ENCODE results near the gene OBI1. TPM values are rescaled to one million over a fixed set of nuclear protein-coding genes. Genes with fewer than 3 reads are reported as not detected.

OBI1 gene
- total and polyA plus RNA-seq, 3 experiments from 2014 or later = 12.6 to 20.9 (median 20.6) TPM

- no peaks in the 10 kb centered on the region for H3K36me3 ChIP-seq (ENCODE audit: insufficient read depth, low read length)
- H3K27ac ChIP-seq (ENCODE audit: low read depth, low read length) = no peak overlapping the region
- Mint-ChIP-seq H3K27me3 (peaks cover 78 to 83% of the 10 kb centered on the region in 2 donors), H3K27ac (peak overlapping the region in 2 of 8 donors; percentile 39 to 73), H3K4me1 (peaks cover 23 to 42% (median 37%) of the 10 kb centered on the region in 3 donors), H3K4me3 (peak overlapping the region; percentile 43 to 76 (median 64)), H3K36me3 (no peaks in the 10 kb centered on the region), H3K9me3 (peaks cover 8 to 33% (median 25%) of the 10 kb centered on the region in 5 donors)
- no peaks in the 10 kb centered on the region for H3K9me3 ChIP-seq (ENCODE audit: low read length)
- ChIA-PET POLR2A (no interaction called here), CTCF (no interaction called here)
- no peak for DNase-seq
- H3K27me3 ChIP-seq (ENCODE audit: insufficient read depth, low read length, poor library complexity, severe bottlenecking) = peaks cover 87% of the 10 kb centered on the region
- peaks cover 16% of the 10 kb centered on the region for H3K4me1 ChIP-seq (ENCODE audit: insufficient read depth, low read length)
- H3K4me3 ChIP-seq (ENCODE audit: low read length) = no peak overlapping the region
These were observed 58.6 kb downstream of the OBI1 start for GRCh38 chr13:78600280-78600883.

DNA sequence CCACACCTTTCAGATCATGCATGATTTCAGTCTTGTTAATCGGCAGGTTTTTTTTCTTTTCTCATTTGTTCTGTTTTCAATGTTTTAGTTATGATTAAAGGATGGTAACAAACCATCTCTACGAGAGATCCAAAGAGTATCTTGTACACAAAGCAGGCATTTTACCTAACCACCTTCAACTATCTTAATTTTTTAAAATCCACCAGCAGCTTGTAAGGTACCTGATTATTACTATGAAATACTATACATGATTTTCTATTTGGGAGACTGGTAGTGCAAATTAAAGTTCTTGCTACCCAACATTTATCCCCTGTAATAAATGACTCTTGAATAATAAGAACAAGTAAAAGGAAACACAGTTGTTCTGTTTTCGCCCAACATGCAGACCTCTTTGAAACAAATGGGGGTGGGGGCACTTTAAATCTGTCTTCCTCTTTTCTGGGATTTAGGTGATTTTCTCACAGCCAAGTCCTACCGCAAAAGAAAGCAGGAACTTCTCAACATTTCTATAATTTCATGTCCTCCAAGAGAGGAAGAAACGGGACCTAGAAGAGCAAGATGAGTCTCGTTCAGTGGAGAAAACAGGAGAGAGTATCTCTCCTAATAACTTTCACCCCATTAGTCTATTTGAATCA is 59.2 kb downstream of the OBI1 start:
- Histone ChIP-seq H3K4me1 (ENCODE audit: insufficient read depth, low read length) (peaks cover 16% of the 10 kb centered on the region), H3K4me3 (ENCODE audit: low read length) (no peak overlapping the region), H3K27me3 (ENCODE audit: insufficient read depth, low read length, poor library complexity, severe bottlenecking) (peaks cover 87% of the 10 kb centered on the region), H3K27ac (ENCODE audit: low read depth, low read length) (no peak overlapping the region), H3K9me3 (ENCODE audit: low read length) (no peaks in the 10 kb centered on the region), H3K36me3 (ENCODE audit: insufficient read depth, low read length) (no peaks in the 10 kb centered on the region)
- ChIA-PET CTCF (no interaction called here), POLR2A (no interaction called here)
- Mint-ChIP-seq H3K4me3 (peak overlapping the region in 3 of 7 donors; percentile 19 to 69 (median 66)), H3K27ac (peak overlapping the region in 2 of 8 donors; percentile 39 to 73), H3K4me1 (peaks cover 25 to 44% (median 41%) of the 10 kb centered on the region in 3 donors), H3K36me3 (no peaks in the 10 kb centered on the region), H3K9me3 (peaks cover 14 to 37% (median 30%) of the 10 kb centered on the region in 5 donors), H3K27me3 (peaks cover 78 to 83% of the 10 kb centered on the region in 2 donors)
- no peak for DNase-seq

DNA sequence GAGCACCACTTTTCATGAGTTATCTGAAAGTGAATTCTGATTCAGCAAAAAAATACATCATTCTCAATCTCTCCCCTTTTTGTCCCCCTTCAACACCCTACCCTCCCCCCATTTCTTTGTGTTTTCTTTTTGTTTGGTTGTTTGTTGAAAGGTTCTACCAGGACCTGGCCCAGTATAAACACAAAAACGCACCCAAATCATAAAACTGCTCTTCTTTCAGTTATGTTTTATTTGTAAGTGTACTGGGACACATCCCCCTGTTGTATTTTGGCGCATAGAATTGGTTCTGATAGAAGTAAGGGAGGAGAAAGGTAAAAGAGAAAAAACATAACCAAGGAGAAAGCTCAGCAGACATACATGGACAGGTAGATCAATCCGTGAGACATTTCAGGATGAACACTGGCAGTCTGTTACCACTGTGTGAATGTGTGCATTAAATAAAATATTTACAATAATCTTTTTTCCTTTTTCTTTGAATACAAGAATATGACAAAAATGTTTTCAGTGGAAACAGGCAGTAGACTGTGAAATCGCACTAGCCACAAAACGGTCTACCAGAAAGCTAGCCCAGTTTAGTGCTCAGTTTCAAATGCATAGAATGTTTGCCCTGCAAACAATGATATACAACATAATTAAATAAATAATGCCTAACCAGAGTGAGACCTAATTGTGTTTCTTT is 59.9 kb downstream of the OBI1 start:
- H3K9me3 Mint-ChIP-seq = peaks cover 21 to 44% (median 36%) of the 10 kb centered on the region in 5 donors
- H3K36me3 Mint-ChIP-seq = no peaks in the 10 kb centered on the region
- peaks cover 87% of the 10 kb centered on the region for H3K27me3 ChIP-seq (ENCODE audit: insufficient read depth, low read length, poor library complexity, severe bottlenecking)
- no peaks in the 10 kb centered on the region for H3K9me3 ChIP-seq (ENCODE audit: low read length)
- DNase-seq = no peak
- no peaks in the 10 kb centered on the region for H3K36me3 ChIP-seq (ENCODE audit: insufficient read depth, low read length)
- ChIA-PET POLR2A (no interaction called here), CTCF (no interaction called here)
- no peak overlapping the region for H3K27ac ChIP-seq (ENCODE audit: low read depth, low read length)
- H3K4me3 Mint-ChIP-seq = no peak overlapping the region
- H3K4me3 ChIP-seq (ENCODE audit: low read length) = no peak overlapping the region
- H3K27ac Mint-ChIP-seq = peak overlapping the region in 1 of 8 donors; percentile 73
- peaks cover 22 to 40% (median 37%) of the 10 kb centered on the region in 3 donors for H3K4me1 Mint-ChIP-seq
- peaks cover 16% of the 10 kb centered on the region for H3K4me1 ChIP-seq (ENCODE audit: insufficient read depth, low read length)
- peaks cover 78 to 85% of the 10 kb centered on the region in 2 donors for H3K27me3 Mint-ChIP-seq

DNA sequence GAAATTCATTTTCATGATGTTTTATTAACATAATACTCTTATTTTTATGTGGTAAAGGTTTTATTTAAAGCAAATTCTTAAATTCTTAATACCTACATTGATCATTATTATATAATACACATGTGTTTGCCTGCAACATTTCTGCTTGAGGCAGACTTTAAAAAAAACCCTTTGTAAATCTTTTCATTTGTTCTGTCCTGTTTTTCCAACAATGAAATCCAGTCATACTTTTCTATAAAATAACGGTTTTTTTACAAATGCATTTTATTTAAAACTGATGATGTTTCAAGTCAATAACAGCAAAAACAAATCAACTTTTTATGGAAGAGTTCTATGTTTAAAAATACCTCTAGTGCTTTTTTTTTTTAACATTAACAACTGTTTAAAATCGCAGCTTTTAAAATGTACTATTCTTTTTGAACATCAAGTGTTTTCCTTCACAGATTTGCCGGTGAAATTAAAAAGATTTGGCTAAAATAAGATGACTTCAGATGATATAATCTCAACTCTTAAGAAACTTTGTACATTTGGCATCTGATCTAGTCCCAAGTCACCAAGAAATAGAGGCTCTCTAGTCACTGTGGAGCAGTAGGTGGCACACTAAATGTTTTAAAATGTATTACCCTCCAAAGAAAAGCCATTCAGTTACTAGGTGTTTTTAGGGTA is 60.7 kb downstream of the OBI1 start:
- no peak overlapping the region for H3K4me3 Mint-ChIP-seq
- CTCF ChIA-PET = no interaction called here
- Histone ChIP-seq H3K27ac (ENCODE audit: low read depth, low read length) (no peak overlapping the region), H3K9me3 (ENCODE audit: low read length) (no peaks in the 10 kb centered on the region), H3K4me1 (ENCODE audit: insufficient read depth, low read length) (peaks cover 9% of the 10 kb centered on the region), H3K36me3 (ENCODE audit: insufficient read depth, low read length) (no peaks in the 10 kb centered on the region), H3K4me3 (ENCODE audit: low read length) (no peak overlapping the region), H3K27me3 (ENCODE audit: insufficient read depth, low read length, poor library complexity, severe bottlenecking) (peaks cover 88% of the 10 kb centered on the region)
- peaks cover 16 to 32% (median 30%) of the 10 kb centered on the region in 3 donors for H3K4me1 Mint-ChIP-seq
- peaks cover 25 to 50% (median 42%) of the 10 kb centered on the region in 5 donors for H3K9me3 Mint-ChIP-seq
- H3K36me3 Mint-ChIP-seq = no peaks in the 10 kb centered on the region
- POLR2A ChIA-PET = no interaction called here
- DNase-seq = no peak
- peaks cover 81 to 86% of the 10 kb centered on the region in 2 donors for H3K27me3 Mint-ChIP-seq
- no peak overlapping the region for H3K27ac Mint-ChIP-seq

DNA sequence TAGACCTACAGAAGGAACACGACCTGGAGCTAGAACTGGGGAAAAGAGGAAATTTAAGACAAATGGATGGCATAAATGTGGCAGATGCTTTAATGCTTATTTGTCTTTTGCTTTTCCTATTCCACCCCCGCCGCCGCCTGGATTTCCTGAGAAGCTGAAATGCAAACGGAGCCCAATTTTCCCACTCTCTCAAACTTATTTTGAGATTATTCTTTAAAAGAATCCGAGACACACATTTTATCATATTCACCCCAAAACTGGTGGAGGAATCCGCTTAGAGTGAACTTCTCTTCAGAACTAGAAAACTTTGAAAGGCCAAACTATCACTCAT is 61.4 kb downstream of the OBI1 start:
- Mint-ChIP-seq H3K36me3 (no peaks in the 10 kb centered on the region), H3K9me3 (peaks cover 29 to 54% (median 43%) of the 10 kb centered on the region in 5 donors), H3K27ac (peak overlapping the region in 2 of 8 donors; percentile 43 to 74), H3K4me1 (peaks cover 12 to 27% (median 26%) of the 10 kb centered on the region in 3 donors), H3K27me3 (peaks cover 82 to 89% of the 10 kb centered on the region in 2 donors), H3K4me3 (peak overlapping the region in 3 of 7 donors; percentile 1 to 45 (median 31))
- no peak for DNase-seq
- Histone ChIP-seq H3K27me3 (ENCODE audit: insufficient read depth, low read length, poor library complexity, severe bottlenecking) (peaks cover 87% of the 10 kb centered on the region), H3K36me3 (ENCODE audit: insufficient read depth, low read length) (no peaks in the 10 kb centered on the region), H3K4me3 (ENCODE audit: low read length) (no peak overlapping the region), H3K4me1 (ENCODE audit: insufficient read depth, low read length) (peaks cover 3% of the 10 kb centered on the region), H3K27ac (ENCODE audit: low read depth, low read length) (no peak overlapping the region), H3K9me3 (ENCODE audit: low read length) (no peaks in the 10 kb centered on the region)
- POLR2A ChIA-PET = no interaction called here
- CTCF ChIA-PET = no interaction called here

GRCh38 chr13:78596736-78597601 is 62.0 kb downstream of the OBI1 start:
- no peak for DNase-seq
- ChIA-PET CTCF (interaction anchor here (1.4 kb wide), 1 partner anchor 10 kb away, joined by 4 read pairs; no protein-coding TSS in a partner anchor), POLR2A (interaction anchor here (0.5 kb wide), 1 partner anchor 16 kb away, joined by 9 read pairs; no protein-coding TSS in a partner anchor)
- Mint-ChIP-seq H3K9me3 (peaks cover 29 to 55% (median 42%) of the 10 kb centered on the region in 5 donors), H3K36me3 (no peaks in the 10 kb centered on the region), H3K27me3 (peaks cover 84 to 90% of the 10 kb centered on the region in 2 donors), H3K4me3 (peak overlapping the region in 6 of 7 donors; percentile 12 to 73 (median 32)), H3K27ac (peak overlapping the region in 3 of 8 donors; percentile 43 to 74 (median 68)), H3K4me1 (peaks cover 9 to 23% (median 22%) of the 10 kb centered on the region in 3 donors)
- H3K4me3 ChIP-seq (ENCODE audit: low read length) = no peak overlapping the region
- H3K9me3 ChIP-seq (ENCODE audit: low read length) = no peaks in the 10 kb centered on the region
- no peak overlapping the region for H3K27ac ChIP-seq (ENCODE audit: low read depth, low read length)
- H3K4me1 ChIP-seq (ENCODE audit: insufficient read depth, low read length) = no peaks in the 10 kb centered on the region
- H3K36me3 ChIP-seq (ENCODE audit: insufficient read depth, low read length) = no peaks in the 10 kb centered on the region
- peaks cover 89% of the 10 kb centered on the region for H3K27me3 ChIP-seq (ENCODE audit: insufficient read depth, low read length, poor library complexity, severe bottlenecking)

GRCh38 chr13:78596399-78596735 is 62.6 kb downstream of the OBI1 start:
- no peaks in the 10 kb centered on the region for H3K9me3 ChIP-seq (ENCODE audit: low read length)
- H3K27me3 Mint-ChIP-seq = peaks cover 88 to 93% of the 10 kb centered on the region in 2 donors
- H3K27ac Mint-ChIP-seq = no peak overlapping the region
- POLR2A ChIA-PET = interaction anchor here (0.5 kb wide), 1 partner anchor 16 kb away, joined by 9 read pairs; no protein-coding TSS in a partner anchor
- no peaks in the 10 kb centered on the region for H3K36me3 ChIP-seq (ENCODE audit: insufficient read depth, low read length)
- H3K36me3 Mint-ChIP-seq = no peaks in the 10 kb centered on the region
- no peak overlapping the region for H3K4me3 Mint-ChIP-seq
- H3K27me3 ChIP-seq (ENCODE audit: insufficient read depth, low read length, poor library complexity, severe bottlenecking) = peaks cover 91% of the 10 kb centered on the region
- H3K4me1 ChIP-seq (ENCODE audit: insufficient read depth, low read length) = no peaks in the 10 kb centered on the region
- no peak for DNase-seq
- H3K4me3 ChIP-seq (ENCODE audit: low read length) = no peak overlapping the region
- peaks cover 33 to 58% (median 42%) of the 10 kb centered on the region in 5 donors for H3K9me3 Mint-ChIP-seq
- H3K27ac ChIP-seq (ENCODE audit: low read depth, low read length) = no peak overlapping the region
- CTCF ChIA-PET = interaction anchor here (1.4 kb wide), 1 partner anchor 11 kb away, joined by 4 read pairs; no protein-coding TSS in a partner anchor
- H3K4me1 Mint-ChIP-seq = peaks cover 7 to 21% (median 20%) of the 10 kb centered on the region in 3 donors
